SKM-1 (cell line): ENCODE data around the gene SLIT1.

ENCODE experiments used
- DNase-seq: peaks from one replicate; lab custom pipeline; 2025; ENCODE audit not compliant: unreplicated experiment; lab: John Stamatoyannopoulos, UW

The SLIT1 gene

GRCh38 chr10:97140902-97141745, 44.6 kb downstream of the SLIT1 start:
- DNase-seq, result no peak

DNA sequence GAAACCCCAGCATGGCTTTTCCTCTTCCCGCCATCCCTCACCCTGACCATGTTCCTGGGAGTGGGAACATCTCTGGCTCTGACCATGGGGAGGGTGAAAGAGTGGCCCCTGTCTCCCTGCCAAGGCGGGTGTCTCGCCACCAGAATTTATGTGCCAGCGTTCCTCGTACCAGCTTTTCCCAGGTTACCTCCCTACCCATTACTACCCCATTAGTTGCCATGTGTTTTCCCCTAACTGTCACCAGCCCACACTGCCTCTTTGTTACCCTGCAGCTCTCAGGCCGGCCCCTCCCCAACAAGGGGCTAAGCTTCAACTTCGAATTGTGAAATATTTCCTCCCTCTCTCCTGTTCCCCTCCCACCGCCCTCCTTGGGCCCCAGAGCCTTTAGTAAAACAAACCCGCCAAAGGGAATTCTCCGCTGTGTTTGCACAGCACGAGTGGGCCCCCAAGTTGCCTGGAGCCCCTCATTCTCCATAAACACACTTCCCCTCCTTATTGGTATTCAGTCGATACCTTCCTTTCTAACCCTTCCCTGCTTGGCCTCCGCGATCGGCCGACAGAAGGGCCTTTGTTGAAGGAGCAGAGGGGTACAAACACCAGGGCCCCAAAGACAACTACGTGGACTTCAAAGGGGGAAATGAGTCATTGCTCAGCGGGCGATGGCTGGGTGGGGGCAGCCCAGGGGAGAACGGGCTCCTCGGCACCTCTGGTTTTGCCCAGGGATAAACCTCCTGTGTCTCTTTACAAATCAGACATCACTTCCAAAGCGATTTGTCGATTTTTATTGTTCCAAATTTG, 45.5 kb downstream of the SLIT1 start:
- DNase-seq, result peak; percentile 47

DNA sequence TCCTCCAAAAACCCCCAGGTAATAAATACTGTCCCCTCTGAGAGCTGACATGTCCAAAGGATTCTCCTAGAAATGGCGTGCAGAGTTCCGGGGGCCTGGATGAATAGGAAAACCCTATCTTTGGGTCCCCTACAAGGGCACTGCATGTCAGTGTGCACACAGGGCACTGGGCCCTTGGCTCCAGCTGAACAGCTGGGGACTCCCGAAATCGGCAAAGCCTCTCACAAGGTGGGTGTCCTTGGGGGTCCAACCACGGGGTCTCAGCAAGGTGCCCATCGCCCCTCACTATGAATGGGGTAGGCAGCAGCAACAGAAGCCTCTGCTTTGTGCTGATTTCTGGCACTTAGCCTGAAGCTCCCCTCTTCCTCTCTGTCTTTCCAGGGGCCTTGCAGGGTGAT, 46.1 kb downstream of the SLIT1 start:
- no peak for DNase-seq

DNA sequence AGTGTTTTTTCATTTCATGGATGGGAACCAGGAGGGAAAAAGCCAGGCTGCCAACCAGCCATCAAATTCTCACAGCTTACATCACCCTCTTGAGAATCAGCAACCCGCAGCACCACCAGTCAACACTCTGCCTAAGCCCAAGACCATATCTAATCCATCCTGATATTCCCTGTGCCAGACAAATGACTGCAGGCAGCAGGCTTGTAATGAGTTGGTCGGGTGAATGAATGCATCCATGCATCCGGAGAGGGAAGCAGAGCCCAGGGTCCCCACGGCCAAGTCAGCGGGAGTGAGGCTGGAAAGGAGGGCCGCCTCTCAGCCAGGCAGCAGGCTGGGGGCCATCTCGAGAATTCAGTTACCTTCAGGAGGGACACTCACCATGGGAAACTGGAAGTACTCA, 46.9 kb downstream of the SLIT1 start:
- no peak for DNase-seq

- DNase-seq, result no peak
Observed at GRCh38 chr10:97138174-97138573, 47.6 kb downstream of the SLIT1 start.

GRCh38 chr10:97136756-97137155, 49.0 kb downstream of the SLIT1 start:
- DNase-seq, result no peak

GRCh38 chr10:97135464-97135863, 50.3 kb downstream of the SLIT1 start:
- no peak for DNase-seq

DNA sequence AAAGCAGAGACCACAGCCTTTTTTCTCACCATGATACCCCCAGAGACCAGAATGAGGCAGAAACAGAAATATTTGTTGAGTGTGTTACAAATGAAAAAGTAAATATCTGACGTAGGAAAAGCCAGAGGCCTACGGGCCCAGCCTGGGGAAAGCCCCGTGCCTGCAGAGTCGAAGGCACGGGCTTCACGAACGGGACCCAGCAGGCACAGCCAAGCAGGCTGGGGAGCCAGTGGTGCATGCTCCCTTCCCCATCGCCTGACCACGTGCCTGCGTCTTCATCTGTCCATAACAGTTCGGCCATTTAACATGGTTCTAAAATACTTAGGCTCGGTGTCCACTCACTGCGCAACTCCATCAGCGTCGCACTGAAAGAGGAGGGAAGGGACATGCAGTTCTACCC, 50.8 kb downstream of the SLIT1 start:
- DNase-seq, result no peak

DNA sequence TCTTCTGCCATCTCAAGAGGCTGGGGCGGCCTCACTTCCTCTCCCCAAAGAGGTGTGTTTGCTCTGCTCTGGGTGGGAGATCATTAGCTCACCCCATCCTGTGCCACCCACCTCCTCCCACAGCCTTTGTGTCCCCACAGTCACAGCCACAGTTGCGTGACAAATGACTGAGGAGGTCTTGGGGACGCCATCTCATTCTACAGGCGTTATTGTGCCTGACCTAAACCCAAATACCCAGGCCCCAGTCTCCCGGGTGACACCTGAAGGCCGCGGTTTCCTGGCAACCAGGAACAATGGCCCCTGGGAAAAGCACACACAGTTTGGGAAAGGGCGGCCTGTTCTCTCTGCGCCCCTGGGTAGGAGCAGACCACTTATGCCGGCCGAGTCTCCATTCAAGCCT, 51.6 kb downstream of the SLIT1 start:
- no peak for DNase-seq

- DNase-seq, result no peak
Observed at GRCh38 chr10:97132273-97132672, 53.5 kb downstream of the SLIT1 start.

GRCh38 chr10:97131666-97132065, 54.1 kb downstream of the SLIT1 start:
- DNase-seq, result no peak

- no peak for DNase-seq
Observed at GRCh38 chr10:97131181-97131628, 54.6 kb downstream of the SLIT1 start.

GRCh38 chr10:97129666-97130065, 56.1 kb downstream of the SLIT1 start:
- DNase-seq, result no peak

GRCh38 chr10:97128516-97129154, 57.1 kb downstream of the SLIT1 start:
- DNase-seq, result no peak

GRCh38 chr10:97128039-97128492, 57.7 kb downstream of the SLIT1 start:
- DNase-seq, result no peak

GRCh38 chr10:97127509-97127908, 58.2 kb downstream of the SLIT1 start:
- no peak for DNase-seq

DNA sequence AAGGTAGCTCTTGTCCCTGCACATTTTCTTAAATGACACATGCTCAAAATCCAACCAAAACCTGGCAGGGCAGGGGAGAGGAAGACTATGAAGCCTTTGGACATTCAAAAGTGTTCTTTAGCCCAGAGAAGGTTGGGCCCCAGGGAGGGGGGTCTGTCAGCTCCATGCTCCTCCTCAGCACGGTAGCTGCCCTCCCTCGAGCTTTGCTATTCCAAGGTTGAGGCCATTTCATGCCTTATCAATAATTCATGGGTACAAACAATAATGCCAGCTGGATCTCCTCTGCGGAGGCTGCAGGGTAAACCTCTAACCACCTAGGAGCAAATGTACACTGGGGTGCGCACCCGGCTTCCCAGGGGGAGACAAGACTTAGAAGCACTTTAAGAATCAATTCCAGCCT, 61.5 kb downstream of the SLIT1 start:
- no peak for DNase-seq

- no peak for DNase-seq
Observed at GRCh38 chr10:97123765-97124164, 62.0 kb downstream of the SLIT1 start.

DNA sequence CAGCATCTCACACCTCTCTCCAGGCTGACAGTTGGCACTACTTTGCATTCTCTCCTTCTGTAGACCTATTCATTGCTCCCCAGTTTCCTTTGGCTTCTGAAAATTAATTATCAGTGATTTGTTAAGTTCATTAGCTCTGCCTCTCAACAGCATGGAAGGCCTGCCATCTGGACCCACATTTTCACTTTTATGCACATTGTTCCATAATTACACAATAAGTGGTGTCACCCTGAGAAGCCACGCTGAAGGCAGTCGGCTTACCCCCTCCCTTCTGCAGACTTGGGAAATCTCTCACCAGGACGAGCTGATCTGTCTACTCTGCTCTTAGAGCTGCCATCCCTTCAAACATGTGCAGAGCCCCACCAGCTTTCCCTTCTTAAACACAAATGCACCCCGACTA, 64.7 kb downstream of the SLIT1 start:
- DNase-seq, result no peak

DNA sequence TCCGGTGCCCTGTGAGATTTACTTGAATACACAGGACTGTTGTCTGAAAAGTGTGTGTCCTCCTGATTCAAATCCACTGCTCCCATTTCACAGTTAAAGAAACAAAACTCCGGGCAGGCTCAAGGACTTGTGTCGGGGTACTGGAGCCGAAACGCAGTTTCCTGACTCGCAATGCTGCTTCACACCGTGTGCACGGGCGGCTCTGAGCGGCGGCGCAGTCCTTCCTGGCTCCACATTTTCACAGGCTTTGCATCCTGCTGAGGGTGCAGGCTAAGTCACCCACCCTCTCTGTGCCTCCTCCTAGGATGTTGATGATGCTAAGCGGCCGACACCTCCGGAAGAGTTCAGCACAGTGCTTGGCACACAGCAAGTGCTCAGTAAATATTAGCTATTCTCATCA, 65.4 kb downstream of the SLIT1 start:
- DNase-seq, result no peak

- no peak for DNase-seq
Observed at GRCh38 chr10:97119058-97119745, 66.6 kb downstream of the SLIT1 start.
